Daoy (cell line): ENCODE results near the gene COPS9. TPM values are rescaled to one million over a fixed set of nuclear protein-coding genes. Genes with fewer than 3 reads are reported as not detected.

ENCODE experiments used
- DNase-seq: peaks from one replicate; pipeline ENCODE4 v3.0.0-alpha.2; 2015; ENCODE audit warnings: low read depth
- total RNA-seq: library from RNA; depleted of rRNA; stranded (reverse); fragments of >200 nt; shearing (Covaris generic); gene quantifications from 2 replicates; pipeline ENCODE4 v1.2.3, GENCODE V29; 2014

The COPS9 gene
- total RNA-seq, 1 experiment from 2014 or later, result 169 TPM

DNA sequence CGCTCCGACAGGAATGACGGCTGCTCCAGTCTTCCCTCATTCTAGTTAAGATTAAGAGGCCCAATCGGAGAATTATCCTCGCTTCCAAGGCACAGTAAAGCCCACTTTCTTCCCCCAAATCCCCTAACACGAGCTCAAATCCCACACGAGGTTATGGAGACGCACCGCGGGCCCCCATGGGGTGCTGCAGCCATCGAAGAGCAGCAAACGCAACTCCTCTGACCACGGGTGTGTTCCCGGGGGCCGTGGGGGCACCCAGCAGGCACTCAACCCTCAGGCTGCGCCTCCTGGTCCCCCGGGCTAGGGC is 446 bp downstream of the COPS9 start:
- no peak for DNase-seq

DNA sequence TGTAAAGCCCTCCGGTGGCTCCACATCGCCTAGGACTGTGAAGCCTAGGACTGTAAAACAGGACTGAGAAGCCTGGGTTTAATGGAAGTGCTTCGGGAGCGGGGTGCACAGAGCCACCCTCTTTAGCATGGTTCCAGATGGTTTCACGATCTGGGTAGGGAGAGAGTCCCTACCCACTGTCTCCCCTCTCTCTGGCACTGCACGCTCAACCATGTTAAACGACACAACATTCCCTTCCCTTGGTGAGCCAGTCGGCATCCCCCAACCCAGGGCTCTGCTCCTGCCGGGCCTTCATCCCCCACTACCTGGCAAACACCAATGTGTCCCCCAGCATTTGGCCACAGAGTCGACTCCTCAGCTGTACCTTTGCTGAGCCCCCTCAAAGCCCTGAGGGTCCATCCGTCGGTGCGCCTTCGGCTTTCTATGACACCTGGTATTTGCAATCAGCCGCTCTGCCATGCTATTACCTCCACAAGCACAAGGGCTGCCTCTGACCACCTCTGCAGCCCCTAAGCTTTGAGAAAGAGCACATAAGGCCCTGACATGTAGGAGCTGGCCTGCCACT is 1.1 kb downstream of the COPS9 start:
- DNase-seq, result no peak

DNA sequence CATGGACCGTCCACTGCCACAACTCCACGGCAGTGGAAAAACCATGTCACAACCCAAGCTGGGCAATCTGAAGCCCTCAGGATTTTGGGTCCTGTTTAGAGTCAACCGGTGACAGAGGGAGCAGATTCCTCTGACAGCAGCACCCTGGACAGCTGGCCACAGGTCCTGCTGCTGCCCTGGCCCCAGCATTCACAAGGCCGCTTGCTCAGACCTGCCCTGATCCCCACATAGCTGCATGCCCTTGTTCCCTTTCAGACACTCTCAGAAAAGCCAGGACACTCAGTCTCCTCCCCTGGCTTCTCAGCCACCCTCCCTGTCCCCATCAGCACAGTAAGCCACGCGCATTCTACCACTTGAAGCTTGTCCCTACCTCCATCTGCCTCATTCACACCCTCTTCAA is 1.6 kb downstream of the COPS9 start:
- DNase-seq, result no peak

DNA sequence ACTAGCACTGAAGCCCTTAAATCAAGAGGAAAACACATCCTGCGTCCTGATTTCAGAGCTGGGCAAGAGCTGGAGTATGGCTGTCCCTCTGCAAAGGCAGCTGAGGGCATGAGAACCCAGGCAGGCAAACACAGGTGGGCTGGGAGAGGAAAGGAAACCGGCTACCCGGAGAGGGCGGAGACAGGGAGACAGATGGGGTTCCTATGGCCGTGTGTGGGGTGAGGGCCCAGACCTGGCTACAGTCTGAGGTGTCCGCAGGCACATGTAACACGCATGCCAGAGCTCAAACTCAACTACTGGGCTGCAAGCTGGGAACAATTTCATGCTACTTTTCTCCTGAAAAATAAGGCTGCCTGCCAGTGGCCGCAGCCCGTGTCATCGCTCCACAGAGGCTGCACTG is 2.7 kb downstream of the COPS9 start:
- DNase-seq, result no peak

DNA sequence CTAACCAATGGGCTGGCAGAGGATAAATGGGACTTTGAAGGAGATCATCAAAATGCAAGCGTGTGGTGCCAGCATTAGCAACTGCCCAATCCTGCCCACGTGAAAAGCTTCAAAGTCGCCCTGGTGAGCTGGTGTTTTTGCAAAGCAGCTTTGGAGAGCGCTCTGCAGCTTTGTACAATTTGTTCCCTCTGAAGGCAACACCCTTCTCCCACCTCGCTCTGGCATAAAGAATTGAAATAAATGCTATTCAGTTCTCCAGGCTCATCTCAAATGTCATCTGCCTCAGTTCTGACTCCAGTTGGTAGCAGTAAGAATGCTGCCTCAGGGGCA is 3.5 kb downstream of the COPS9 start:
- no peak for DNase-seq

DNA sequence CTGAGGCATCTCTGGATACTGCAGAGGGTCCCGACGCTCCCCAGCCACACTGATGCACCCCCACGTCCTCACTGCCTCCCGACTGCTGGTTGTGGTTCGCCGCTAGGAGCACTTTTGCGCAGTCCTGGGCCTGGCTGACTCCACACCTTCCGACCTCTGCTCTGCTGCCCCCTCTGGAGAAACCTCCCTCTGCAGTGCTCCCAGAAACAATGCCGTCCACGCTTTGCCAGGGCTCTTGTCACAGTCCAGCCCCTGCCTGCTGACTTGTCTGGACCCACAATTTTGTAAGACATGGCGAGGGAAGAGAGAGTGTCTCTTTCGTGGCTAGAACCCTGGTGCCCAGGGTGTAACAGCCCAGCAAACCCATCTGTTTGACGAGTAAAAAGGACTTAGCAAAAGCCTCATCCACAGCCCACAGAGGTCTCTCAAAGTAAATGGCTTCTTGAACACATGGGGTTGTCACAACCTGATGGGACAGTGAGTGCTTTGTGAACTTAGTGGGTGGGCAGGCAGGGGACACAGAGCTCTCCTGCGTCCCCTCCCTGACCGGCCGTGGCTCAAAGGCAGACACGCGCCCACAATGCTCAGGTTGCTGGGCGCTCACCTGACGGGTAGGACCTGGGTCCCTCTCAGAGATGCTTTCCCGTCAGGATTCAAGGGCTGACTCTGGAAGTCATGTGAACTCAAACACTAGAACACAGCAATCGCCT is 4.0 kb downstream of the COPS9 start:
- no peak for DNase-seq

DNA sequence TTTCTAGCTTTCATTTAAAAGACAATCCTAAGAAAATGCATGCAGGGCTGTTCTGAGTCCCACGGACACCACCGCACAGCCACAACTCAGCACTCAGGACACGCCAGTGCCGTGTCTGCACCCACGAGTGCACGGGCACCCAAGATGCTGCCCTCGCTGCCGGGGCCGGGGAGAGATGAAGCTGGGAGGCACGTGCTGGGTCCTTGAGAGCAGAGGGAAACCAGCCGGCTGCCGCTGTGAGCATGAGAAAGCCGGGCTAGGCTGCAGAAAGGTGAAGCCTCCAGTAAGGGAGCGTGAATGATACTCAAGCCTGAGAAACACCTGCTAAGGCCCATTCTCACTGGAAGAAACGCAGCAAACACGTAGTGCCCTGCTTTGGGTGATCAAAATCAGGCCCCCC is 4.8 kb downstream of the COPS9 start:
- no peak for DNase-seq

DNA sequence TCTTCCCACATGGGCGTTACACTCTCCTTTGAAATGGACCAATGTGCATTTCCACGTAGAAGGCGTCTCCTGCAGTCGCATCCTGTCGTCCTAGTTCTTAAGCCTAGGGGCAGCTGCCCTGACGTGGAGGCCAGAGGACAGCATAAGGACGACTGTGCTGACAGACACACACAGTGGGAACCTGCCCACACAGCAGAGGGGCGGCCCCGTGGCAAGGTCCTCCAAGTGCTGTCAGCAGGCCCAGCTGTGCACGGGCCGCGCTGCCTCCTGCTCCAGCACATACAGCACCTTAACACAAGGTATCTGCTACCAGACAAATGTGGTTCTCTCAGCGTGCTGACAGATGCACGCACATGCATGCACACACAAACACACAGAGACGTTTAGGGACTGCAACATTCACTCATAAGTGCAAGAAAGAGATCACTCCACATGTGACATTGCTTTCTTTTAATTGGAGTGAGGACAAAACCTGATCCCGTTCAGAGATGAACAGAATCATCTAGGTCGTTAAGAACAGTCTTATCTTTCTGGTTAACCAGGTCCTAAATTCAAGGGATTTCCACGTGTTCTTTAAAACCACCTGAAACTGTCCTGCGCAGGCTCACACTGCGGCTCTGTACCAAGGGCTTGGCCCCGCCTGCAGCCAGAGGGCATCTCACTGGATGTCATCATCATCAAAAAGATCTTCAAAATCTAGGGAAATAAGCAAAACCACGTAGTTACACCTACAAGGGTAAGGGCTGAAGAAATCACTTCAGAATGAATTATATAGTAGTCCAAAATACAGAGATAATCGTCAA is 5.5 kb downstream of the COPS9 start:
- DNase-seq, result no peak

DNA sequence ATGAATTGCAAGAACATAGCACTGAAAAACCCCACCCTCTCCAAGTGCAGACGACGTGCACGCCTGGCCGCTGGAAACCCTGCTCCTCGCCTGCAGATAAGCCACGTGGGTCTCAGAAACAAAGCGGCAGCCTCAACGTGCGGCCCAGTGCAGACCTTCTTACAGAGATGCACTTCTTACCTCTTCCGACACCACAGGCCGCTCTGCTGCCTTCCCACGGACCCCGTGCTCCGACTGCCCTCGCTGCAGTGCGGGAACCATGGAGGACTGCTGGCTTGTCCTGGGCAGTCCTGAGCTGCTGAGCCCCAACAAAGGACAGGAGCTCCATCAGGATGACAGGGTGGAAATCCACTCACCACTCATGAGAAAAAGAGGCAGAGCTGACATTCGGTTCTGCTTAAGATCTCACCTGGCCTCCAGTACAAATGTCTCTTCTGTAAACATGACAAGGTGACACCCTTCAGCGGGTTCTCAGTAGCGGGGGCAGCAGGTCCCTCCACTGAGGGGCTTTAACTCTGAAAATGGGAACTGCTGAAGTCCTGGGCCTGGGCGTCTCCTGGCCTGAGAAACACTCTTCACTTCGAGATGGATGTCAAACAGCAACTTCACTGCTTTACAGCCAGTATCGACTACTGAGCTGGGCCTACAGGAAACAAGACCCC is 6.2 kb downstream of the COPS9 start:
- no peak for DNase-seq

DNA sequence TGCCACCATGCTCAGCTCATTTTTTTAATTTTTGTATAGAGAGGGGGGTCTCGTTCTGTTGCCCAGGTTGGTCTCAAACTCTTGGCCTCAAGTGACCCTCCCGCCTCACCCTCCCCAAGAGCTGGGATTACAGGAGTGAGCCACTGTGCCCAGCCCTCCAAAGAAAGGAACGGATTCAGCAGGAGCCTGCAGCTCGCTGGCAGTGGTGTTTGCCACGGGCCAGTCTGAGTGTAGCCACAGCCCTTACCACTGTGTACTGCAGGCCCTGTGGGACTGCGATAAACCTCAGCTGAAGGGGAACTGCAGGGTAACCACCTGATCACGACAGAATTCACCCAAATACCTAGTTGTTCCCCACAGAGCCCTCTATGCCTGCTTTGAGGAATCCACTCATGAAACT is 6.8 kb downstream of the COPS9 start:
- DNase-seq, result no peak

DNA sequence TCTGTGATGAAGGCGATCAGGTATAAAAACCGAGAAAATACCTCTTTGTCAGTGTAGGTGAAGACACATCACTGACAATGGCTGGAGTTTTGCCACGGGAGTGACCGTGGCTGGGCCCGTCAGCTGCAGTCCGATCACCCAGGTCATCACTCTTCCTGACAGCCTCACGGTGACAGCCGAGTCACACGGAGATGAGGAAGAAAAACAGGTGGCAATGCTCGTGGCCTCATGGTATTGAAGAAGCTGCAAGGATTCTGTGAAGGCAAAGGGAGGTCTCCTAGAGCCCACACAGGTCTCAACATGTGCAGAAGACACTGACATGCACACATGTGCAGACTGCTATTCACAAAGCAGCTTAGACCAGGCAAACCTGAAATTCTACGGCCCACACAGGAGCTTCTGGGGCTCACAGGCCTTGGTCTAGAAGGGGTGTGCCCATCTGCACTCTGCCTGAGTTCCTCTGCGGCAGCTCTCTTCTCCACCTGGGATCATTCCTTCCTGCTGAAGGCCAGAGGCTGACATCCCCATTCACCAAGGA is 7.4 kb downstream of the COPS9 start:
- DNase-seq, result no peak

DNA sequence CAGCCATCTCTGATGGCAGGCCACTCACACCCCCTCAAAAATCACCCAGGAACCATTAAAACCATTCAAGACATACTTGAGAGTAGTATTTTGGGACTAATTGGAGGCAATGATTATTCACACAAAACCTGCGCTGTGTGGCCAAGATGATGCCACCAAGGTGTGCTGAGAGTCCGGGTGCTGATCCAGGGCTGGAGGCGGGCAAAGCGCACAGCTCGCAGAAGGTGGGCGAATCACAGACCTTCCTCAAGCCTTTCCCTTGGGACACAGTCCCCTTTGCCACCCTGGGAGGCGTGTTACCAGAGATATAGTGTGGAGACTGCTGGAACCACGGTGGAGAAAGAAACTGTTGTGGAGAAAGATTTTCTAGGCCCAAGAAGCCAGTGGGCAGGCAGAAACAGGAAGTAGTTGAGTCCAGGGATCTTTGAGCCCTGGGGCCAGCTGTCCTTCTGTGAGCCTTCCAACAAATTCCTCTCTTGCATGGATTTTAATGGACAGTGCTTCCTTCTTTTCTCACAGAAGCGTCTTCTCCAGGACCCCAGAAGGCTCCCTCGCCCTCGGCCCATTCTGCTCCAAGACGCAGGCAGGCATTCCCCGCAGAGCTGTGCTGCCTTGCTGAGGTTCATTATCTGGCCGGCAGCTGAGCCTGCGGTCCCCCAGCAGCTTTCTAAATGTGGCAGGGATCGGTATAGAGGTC is 8.0 kb downstream of the COPS9 start:
- no peak for DNase-seq

DNA sequence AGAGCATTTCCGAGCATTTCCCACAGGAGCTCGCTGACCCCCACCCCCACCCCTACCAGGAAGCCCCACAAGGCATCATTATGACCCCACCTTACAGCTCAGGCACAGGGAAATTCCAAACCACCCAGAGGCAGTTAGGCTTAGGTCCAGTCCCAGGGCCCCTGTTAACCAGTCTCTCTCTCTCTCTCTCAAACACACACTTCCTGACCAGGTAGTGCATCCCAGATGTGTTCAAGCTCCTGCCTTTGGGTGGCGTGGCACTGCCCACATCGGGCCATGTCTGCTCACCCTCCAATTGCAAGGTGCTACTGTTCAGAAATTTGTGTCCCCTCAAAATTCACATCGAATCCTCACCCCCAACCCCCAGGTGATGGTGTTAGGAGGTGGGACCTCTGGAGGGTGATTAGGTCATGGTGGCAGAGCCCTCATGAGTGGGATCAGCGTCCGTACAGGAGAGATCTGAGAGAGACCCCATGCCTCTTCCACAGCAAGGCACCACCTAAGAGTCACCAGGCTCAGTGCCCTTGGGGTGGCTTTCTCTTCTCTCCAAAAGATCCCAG is 8.8 kb downstream of the COPS9 start:
- DNase-seq, result no peak

DNA sequence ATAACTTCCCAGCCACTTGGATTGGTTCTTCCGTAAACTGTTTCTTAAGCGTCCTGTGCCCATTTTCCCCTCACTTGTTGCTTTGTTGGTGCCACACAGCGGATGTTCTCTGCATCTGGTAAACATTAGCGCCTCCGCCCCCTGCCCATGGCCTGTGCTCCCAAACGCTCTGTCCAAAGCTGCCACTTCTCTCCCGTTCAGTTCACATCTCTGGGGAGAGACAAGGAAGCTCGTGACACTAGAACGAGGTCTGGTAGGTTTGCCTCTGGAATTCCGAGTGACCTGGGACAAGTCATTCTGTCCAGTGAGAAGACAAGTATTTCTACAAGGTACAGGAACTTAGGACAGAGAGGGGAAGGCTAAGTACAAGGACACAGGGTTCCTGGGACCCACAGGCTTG is 9.4 kb downstream of the COPS9 start:
- no peak for DNase-seq

DNA sequence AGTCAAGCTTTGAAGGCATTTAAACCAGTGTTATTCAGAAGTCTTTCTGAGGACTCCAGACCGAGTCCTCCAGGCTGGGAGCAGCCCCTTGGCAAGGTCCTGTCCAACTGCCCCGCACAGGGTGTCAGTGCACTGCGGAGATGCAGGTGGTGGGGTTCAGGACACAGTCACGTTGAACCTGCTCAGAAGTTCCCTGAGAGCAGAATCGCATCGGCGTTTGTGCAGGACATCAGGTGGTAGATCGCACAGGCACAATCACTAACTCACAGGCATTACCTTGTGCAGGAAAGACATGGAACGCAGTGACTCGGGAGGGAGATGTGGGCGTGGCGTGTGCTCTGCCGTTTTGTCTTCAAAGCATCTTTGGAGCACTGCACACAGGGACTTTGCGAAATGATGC is 10.4 kb downstream of the COPS9 start:
- DNase-seq, result no peak

DNA sequence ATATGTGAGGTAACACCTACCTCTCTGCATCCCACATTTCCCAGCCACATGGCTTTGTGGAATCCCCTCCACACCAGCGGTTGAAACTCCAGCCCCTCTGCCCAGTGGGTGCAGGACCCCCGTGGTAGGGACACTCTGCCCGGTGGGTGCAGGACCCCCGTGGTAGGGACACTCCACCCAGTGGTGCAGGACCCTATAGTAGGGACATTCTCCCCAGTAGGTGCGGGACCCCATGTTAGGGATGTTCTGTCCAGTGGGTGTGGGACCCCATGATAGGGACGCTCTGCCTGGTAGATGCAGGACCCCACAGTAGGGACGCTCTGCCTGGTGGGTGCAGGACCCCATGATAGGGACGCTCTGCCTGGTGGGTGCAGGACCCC is 11.5 kb downstream of the COPS9 start:
- DNase-seq, result no peak

DNA sequence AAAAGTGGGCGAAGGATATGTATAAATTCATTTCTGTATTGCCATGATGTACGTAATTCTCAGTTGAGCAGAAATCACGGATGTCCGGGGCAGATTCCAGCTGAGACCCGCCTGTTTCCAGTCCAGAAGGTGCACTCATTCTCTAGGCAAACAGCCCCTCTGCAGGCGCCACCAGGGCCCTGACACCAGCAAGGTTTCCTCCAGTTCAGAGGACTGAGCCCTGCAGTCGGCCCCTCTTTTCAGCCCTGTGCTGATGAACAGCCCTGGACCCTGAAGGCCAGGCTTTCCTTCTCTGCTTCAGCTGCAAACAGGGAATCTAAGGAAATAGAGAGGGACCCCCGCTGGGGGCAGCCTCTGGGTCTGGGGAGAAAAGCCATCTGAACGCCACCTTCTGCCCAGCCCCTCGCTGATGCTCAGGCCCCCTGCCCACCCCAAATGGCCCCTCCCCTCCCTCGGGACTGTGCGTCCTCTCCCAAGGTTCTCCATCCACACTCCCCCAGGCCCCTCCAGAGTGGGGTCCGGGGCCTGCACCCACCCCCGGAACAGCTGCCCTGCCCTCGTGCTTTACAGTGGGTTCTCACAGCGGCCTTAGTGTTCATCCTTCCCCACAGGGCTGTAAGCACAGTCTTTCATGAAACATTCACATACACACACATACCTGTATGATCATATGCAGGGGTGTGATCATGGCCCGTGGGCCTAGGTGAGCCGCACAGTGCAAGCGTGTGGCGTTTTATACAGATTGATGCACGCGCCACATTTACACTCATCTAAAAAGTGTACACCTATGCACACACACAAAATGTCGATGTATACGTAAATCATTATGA is 12.1 kb downstream of the COPS9 start:
- no peak for DNase-seq

DNA sequence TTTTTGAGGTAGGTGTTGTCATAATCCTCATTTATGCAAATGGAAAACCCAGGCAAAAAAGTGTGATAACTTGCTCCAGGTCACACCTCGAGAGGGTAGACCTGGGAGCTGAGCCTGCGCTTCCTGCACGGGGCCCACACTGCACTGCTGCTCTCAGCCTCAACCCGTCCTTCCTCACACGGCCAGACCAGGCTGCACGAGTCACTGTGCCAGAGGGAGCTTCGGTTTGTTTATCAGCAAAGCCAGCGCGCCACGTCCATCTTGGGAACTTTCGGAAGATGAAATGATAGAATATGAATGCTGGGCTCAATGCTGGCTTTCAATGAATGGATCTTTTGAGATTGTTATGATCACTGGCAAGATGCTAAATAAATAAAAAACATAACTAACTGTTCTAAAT is 14.4 kb downstream of the COPS9 start:
- DNase-seq, result no peak

DNA sequence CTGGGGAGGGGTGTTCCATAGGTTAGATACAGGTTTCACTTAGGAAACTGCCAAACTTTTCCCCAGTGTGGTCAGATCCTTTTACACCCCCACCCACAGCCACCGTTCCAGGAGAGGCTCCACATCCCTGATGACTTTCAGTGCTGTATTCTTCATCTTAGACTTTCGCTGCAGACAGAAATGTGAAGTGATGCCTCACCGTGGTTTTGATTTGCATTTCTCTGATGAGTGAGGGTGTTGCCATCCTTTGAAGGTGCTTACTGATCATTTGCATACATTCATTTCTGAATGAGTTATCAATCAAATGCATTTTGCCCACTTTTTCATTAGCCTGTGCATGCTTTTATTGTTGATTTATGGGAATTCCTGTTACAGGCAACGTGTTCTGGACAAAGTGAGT is 14.9 kb downstream of the COPS9 start:
- DNase-seq, result no peak

DNA sequence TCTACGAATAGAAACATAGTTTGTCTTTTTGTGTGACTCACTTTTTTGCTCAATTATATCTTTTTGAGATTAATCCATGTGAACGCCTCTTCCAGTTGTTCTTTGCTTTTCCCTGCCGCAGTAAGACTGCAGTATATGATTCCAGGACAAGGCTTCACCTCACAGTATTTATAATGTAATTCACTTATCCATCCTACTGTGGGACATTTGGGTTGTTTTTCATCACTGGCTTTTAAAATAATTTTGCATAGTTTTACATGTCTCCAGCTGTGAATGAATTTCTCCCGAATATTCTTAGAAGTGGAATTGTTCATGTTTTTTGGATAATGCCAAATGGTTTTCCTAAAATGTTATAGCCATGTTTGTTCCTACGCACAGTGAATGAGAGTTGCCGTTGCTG is 21.9 kb downstream of the COPS9 start:
- no peak for DNase-seq
